ENCODE data around the gene BSN. TPM values are rescaled to one million over a fixed set of nuclear protein-coding genes. Genes with fewer than 3 reads are reported as not detected.

The BSN gene
- total and polyA plus RNA-seq, 2 experiments from 2014 or later = 0.50 to 5.1 TPM

GRCh38 chr3:49707113-49707480 lies 152.8 kb downstream of the BSN start:
- H3K4me2 ChIP-seq = no peak overlapping the region
- no peak overlapping the region for H3K27ac Mint-ChIP-seq
- H3F3A ChIP-seq (replicated peaks; ENCODE audit: low read depth) = no peaks in the 10 kb centered on the region; the same call in 1 of the 2 replicates
- H3K36me3 Mint-ChIP-seq (ENCODE audit: low read depth) = peaks cover 11% of the 10 kb centered on the region
- H3K4me3 Mint-ChIP-seq = no peak overlapping the region
- no peaks in the 10 kb centered on the region for H3K4me1 ChIP-seq (ENCODE audit: insufficient read depth)
- no peaks in the 10 kb centered on the region for H3K9me2 ChIP-seq (ENCODE audit: insufficient read depth)
- no peak overlapping the region for H3K27ac ChIP-seq (ENCODE audit: low read depth)
- no peaks in the 10 kb centered on the region for H3K79me2 ChIP-seq (replicated peaks; ENCODE audit: insufficient read depth)
- ATAC-seq = no peak
- no peaks in the 10 kb centered on the region for H3K9me3 Mint-ChIP-seq
- H3K27me3 ChIP-seq (ENCODE audit: insufficient read depth) = no peaks in the 10 kb centered on the region
- H3K4me3 ChIP-seq = no peak overlapping the region
- H4K20me1 ChIP-seq (replicated peaks; ENCODE audit: insufficient read depth) = peaks cover 6% of the 10 kb centered on the region; the same call in 1 of the 2 replicates
- peaks cover 8% of the 10 kb centered on the region; the same call in 2 of the 3 replicates for H3K4me1 Mint-ChIP-seq
- no peaks in the 10 kb centered on the region for H3K36me3 ChIP-seq (ENCODE audit: insufficient read depth)
- no peak for DNase-seq (ENCODE audit: low spot score)
- TF ChIP-seq, protein P1, sequence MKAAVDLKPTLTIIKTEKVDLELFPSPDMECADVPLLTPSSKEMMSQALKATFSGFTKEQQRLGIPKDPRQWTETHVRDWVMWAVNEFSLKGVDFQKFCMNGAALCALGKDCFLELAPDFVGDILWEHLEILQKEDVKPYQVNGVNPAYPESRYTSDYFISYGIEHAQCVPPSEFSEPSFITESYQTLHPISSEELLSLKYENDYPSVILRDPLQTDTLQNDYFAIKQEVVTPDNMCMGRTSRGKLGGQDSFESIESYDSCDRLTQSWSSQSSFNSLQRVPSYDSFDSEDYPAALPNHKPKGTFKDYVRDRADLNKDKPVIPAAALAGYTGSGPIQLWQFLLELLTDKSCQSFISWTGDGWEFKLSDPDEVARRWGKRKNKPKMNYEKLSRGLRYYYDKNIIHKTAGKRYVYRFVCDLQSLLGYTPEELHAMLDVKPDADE (IDR thresholded peaks at IDR 0.05) = no peak
- TF ChIP-seq CREB1 (CRISPR knock-in tag; IDR thresholded peaks at IDR 0.05; ENCODE audit: low read depth) (no peak), JUNB (IDR thresholded peaks at IDR 0.05; ENCODE audit: unreplicated experiment) (no peak), EZH2 (IDR thresholded peaks at IDR 0.05; ENCODE audit: low read depth, unreplicated experiment) (no peak), POLR2AphosphoS5 (IDR thresholded peaks at IDR 0.05; ENCODE audit: low read depth) (no peak), NANOG (IDR thresholded peaks at IDR 0.05; ENCODE audit: borderline replicate concordance) (no peak), ZNF331 (CRISPR knock-in tag; IDR thresholded peaks at IDR 0.05; ENCODE audit: low read depth) (no peak), EZH2phosphoT487 (IDR thresholded peaks at IDR 0.05; ENCODE audit: unreplicated experiment) (no peak), CTCF (conservative IDR thresholded peaks at IDR 0.05; ENCODE audit: low read depth in 2 of 2) (no peak), STAT1 (IDR thresholded peaks at IDR 0.05; ENCODE audit: unreplicated experiment) (no peak), ZNF114 (CRISPR knock-in tag; IDR thresholded peaks at IDR 0.05) (no peak)
- TF ChIP-seq, protein P2, sequence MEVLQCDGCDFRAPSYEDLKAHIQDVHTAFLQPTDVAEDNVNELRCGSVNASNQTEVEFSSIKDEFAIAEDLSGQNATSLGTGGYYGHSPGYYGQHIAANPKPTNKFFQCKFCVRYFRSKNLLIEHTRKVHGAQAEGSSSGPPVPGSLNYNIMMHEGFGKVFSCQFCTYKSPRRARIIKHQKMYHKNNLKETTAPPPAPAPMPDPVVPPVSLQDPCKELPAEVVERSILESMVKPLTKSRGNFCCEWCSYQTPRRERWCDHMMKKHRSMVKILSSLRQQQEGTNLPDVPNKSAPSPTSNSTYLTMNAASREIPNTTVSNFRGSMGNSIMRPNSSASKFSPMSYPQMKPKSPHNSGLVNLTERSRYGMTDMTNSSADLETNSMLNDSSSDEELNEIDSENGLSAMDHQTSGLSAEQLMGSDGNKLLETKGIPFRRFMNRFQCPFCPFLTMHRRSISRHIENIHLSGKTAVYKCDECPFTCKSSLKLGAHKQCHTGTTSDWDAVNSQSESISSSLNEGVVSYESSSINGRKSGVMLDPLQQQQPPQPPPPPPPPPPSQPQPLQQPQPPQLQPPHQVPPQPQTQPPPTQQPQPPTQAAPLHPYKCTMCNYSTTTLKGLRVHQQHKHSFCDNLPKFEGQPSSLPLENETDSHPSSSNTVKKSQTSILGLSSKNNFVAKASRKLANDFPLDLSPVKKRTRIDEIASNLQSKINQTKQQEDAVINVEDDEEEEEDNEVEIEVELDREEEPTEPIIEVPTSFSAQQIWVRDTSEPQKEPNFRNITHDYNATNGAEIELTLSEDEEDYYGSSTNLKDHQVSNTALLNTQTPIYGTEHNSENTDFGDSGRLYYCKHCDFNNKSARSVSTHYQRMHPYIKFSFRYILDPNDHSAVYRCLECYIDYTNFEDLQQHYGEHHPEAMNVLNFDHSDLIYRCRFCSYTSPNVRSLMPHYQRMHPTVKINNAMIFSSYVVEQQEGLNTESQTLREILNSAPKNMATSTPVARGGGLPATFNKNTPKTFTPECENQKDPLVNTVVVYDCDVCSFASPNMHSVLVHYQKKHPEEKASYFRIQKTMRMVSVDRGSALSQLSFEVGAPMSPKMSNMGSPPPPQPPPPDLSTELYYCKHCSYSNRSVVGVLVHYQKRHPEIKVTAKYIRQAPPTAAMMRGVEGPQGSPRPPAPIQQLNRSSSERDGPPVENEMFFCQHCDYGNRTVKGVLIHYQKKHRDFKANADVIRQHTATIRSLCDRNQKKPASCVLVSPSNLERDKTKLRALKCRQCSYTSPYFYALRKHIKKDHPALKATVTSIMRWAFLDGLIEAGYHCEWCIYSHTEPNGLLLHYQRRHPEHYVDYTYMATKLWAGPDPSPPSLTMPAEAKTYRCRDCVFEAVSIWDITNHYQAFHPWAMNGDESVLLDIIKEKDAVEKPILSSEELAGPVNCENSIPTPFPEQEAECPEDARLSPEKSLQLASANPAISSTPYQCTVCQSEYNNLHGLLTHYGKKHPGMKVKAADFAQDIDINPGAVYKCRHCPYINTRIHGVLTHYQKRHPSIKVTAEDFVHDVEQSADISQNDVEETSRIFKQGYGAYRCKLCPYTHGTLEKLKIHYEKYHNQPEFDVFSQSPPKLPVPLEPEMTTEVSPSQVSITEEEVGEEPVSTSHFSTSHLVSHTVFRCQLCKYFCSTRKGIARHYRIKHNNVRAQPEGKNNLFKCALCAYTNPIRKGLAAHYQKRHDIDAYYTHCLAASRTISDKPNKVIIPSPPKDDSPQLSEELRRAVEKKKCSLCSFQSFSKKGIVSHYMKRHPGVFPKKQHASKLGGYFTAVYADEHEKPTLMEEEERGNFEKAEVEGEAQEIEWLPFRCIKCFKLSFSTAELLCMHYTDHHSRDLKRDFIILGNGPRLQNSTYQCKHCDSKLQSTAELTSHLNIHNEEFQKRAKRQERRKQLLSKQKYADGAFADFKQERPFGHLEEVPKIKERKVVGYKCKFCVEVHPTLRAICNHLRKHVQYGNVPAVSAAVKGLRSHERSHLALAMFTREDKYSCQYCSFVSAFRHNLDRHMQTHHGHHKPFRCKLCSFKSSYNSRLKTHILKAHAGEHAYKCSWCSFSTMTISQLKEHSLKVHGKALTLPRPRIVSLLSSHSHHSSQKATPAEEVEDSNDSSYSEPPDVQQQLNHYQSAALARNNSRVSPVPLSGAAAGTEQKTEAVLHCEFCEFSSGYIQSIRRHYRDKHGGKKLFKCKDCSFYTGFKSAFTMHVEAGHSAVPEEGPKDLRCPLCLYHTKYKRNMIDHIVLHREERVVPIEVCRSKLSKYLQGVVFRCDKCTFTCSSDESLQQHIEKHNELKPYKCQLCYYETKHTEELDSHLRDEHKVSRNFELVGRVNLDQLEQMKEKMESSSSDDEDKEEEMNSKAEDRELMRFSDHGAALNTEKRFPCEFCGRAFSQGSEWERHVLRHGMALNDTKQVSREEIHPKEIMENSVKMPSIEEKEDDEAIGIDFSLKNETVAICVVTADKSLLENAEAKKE (CRISPR knock-in tag; IDR thresholded peaks at IDR 0.05) = no peak
- TF ChIP-seq, protein P3, sequence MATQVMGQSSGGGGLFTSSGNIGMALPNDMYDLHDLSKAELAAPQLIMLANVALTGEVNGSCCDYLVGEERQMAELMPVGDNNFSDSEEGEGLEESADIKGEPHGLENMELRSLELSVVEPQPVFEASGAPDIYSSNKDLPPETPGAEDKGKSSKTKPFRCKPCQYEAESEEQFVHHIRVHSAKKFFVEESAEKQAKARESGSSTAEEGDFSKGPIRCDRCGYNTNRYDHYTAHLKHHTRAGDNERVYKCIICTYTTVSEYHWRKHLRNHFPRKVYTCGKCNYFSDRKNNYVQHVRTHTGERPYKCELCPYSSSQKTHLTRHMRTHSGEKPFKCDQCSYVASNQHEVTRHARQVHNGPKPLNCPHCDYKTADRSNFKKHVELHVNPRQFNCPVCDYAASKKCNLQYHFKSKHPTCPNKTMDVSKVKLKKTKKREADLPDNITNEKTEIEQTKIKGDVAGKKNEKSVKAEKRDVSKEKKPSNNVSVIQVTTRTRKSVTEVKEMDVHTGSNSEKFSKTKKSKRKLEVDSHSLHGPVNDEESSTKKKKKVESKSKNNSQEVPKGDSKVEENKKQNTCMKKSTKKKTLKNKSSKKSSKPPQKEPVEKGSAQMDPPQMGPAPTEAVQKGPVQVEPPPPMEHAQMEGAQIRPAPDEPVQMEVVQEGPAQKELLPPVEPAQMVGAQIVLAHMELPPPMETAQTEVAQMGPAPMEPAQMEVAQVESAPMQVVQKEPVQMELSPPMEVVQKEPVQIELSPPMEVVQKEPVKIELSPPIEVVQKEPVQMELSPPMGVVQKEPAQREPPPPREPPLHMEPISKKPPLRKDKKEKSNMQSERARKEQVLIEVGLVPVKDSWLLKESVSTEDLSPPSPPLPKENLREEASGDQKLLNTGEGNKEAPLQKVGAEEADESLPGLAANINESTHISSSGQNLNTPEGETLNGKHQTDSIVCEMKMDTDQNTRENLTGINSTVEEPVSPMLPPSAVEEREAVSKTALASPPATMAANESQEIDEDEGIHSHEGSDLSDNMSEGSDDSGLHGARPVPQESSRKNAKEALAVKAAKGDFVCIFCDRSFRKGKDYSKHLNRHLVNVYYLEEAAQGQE (IDR thresholded peaks at IDR 0.05; ENCODE audit: unreplicated experiment) = no peak
- H2AFZ ChIP-seq = no peak overlapping the region
- H3K27me3 Mint-ChIP-seq (ENCODE audit: insufficient read depth, low read depth, poor library complexity) = peaks cover 15% of the 10 kb centered on the region
